ENCODE results near the gene SMARCE1.

SMARCE1 gene

DNA sequence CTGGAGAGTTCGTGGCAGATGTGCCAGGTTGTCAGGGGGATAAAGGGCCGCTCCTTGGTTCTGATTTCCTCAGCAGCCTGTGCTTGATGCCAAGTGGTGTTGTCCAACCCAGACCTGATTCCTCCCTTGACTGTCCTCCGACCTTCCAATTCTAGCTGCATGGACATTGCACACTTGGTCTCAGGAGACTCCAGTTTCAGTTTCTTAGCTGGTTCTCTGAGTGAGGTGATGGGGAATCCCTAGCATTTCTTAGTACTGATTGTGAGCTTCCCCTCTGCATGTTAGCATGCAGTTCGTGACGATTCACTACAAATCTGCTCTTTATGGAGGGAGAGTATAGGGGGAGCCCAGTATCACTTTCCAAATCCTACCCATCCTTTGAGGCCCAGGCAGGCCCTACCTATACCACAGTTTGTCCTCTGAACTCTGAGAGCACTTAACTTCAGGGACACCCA is 70.0 kb downstream of the SMARCE1 start:
- no peak for DNase-seq

DNA sequence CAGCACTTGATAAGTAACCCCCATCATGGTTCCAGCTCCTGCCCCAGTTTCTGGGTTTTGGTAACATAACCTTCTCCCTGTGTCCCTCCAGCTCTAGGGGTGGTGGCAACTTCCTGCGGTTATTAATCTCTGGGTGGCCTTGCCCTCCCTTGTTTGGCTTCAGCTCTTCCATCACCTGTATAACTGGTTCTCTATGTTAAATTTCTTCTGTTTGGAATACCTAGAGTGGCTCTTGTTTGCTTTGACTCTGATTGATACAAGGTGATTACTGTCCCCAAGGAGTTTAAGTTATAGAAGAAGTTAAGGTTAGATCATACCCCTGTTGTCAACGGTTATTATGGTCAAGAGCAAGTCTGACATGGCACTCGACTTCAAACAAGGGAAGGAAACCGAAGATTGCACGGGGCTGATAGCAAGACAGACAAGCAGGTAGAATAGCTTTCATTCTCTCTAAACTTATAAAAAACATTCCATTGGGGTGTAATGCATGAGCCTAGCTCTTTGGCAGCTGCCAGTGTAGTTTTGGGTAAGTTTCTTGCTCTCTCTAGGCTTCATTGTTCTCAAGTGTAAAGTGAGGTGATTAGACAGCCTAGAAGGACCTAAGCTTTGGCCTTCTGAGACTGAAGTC is 71.4 kb downstream of the SMARCE1 start:
- no peak for DNase-seq

Measured in NCI-H2029 treated with DMSO at 0.1 percent for 48 hours (cell line).